Gastrocnemius medialis (tissue), 4 donors: ENCODE measurements around the gene RBM28.

Source experiments
- POLR2A ChIP-seq, 2 donors: fragments of 450-650 bp; IDR thresholded peaks; one replicate each; pipeline ENCODE4 v1.6.1; 2017; ENCODE audit warnings: antibody characterized with exemption in 2 of 2, mild to moderate bottlenecking in 2 of 2, moderate library complexity in 2 of 2
- TF ChIP-seq, protein P1 (sequence below), 5 experiments: fragments of 450-650 bp in 3 of 5; fragments of 200-600 bp in 2 of 5; sonication (generic) in 2 of 5; IDR thresholded peaks in 4 of 5; conservative IDR thresholded peaks in 1 of 5; 1 replicate in 4 of 5; 2 replicates in 1 of 5; pipeline ENCODE4 v1.5.1; 2016 to 2019; ENCODE audit warnings: antibody characterized with exemption in 5 of 5, mild to moderate bottlenecking in 3 of 5, moderate library complexity in 3 of 5

DNA sequence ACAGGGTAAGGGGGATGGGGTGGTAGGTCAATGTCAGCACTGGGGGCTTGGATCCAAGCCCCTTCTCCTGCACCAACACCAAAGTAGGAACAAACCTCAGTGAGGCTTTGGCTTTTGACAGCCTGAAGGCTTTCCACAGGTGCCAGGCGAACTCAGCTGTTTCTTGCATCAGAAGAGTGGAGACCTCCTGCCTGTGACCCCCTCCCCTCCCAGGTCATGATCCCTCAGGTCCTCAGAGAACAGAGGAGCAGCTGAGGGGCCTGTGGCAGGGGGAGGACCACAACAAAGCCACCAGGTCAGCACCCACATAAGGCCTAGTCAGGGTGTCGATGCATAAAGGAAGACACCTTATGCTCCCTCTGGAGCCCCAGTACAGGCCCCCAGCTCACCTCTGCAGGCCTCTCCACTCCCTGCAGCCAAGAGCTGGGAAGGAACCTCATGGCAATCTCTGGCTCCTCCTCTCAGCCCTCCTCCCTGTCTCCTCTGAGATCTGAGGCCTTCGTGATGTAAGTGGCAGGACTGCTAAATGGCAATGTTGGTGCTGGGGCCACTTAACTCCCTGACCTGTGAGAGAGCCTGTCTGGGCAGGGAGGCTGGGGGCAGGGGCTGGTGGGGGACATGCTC lies 36.9 kb upstream of the RBM28 start:
- TF ChIP-seq, protein P1, sequence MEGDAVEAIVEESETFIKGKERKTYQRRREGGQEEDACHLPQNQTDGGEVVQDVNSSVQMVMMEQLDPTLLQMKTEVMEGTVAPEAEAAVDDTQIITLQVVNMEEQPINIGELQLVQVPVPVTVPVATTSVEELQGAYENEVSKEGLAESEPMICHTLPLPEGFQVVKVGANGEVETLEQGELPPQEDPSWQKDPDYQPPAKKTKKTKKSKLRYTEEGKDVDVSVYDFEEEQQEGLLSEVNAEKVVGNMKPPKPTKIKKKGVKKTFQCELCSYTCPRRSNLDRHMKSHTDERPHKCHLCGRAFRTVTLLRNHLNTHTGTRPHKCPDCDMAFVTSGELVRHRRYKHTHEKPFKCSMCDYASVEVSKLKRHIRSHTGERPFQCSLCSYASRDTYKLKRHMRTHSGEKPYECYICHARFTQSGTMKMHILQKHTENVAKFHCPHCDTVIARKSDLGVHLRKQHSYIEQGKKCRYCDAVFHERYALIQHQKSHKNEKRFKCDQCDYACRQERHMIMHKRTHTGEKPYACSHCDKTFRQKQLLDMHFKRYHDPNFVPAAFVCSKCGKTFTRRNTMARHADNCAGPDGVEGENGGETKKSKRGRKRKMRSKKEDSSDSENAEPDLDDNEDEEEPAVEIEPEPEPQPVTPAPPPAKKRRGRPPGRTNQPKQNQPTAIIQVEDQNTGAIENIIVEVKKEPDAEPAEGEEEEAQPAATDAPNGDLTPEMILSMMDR (IDR thresholded peaks at IDR 0.05 in 4 of 5, conservative IDR thresholded peaks at IDR 0.05 in 1 of 5) = no peak
- no peak for TF ChIP-seq POLR2A (IDR thresholded peaks at IDR 0.05)
